HG02678 (cell line): Measurements from ENCODE around the gene UBE2N.
A peak's percentile ranks its signal among the peaks of the same experiment; 100 is the strongest.
"Not testable (repeated sequence)": the region's sequence is repeated elsewhere in the genome, so short reads cannot be mapped to it uniquely, and the experiment has no call there.

Source experiments
- ATAC-seq: cut with Tn5 transposase; IDR thresholded peaks from one replicate; pipeline ENCODE4 v1.9.1; 2021; ENCODE audit warnings: mild to moderate bottlenecking, moderate library complexity; ENCODE audit not compliant: unreplicated experiment

Gene UBE2N

GRCh38 chr12:93381976-93382437 is 59.7 kb downstream of the UBE2N start:
- ATAC-seq = not testable (repeated sequence)

- no peak for ATAC-seq
Measured at GRCh38 chr12:93381161-93381975, 60.4 kb downstream of the UBE2N start.

- ATAC-seq = no peak
Measured at GRCh38 chr12:93380480-93381121, 61.1 kb downstream of the UBE2N start.

GRCh38 chr12:93379981-93380361 is 61.8 kb downstream of the UBE2N start:
- no peak for ATAC-seq

- ATAC-seq = no peak
Measured at GRCh38 chr12:93379326-93379980, 62.3 kb downstream of the UBE2N start.

GRCh38 chr12:93378998-93379325 is 62.8 kb downstream of the UBE2N start:
- no peak for ATAC-seq

- ATAC-seq = peak; percentile 34
Measured at GRCh38 chr12:93378196-93378997, 63.4 kb downstream of the UBE2N start.

- ATAC-seq = peak; percentile 69
Measured at GRCh38 chr12:93377252-93378195, 64.2 kb downstream of the UBE2N start, which contains the start of gene NUDT4. TSS of gene NUDT4 (plus strand) at chr12:93377925. CDS start at chr12:93378323, 398 bp downstream.

- ATAC-seq = no peak
Measured at GRCh38 chr12:93376436-93377251, 65.1 kb downstream of the UBE2N start.

- no peak for ATAC-seq
Measured at GRCh38 chr12:93375906-93376305, 65.8 kb downstream of the UBE2N start.

- ATAC-seq = no peak
Measured at GRCh38 chr12:93373961-93374656, 67.6 kb downstream of the UBE2N start.

- ATAC-seq = no peak
Measured at GRCh38 chr12:93370947-93371346, 70.8 kb downstream of the UBE2N start.

- ATAC-seq = no peak
Measured at GRCh38 chr12:93369505-93369904, 72.2 kb downstream of the UBE2N start.

GRCh38 chr12:93368766-93369165 is 73.0 kb downstream of the UBE2N start:
- ATAC-seq = no peak

- no peak for ATAC-seq
Measured at GRCh38 chr12:93366422-93366821, 75.3 kb downstream of the UBE2N start.

- ATAC-seq = no peak
Measured at GRCh38 chr12:93365616-93366405, 75.9 kb downstream of the UBE2N start.

- peak; percentile 84 for ATAC-seq
Measured at GRCh38 chr12:93363841-93364297, 77.9 kb downstream of the UBE2N start.
